Osteocyte (in vitro differentiated cells): ENCODE results near the gene CHMP4A. TPM values are rescaled to one million over a fixed set of nuclear protein-coding genes. Genes with fewer than 3 reads are reported as not detected.
"Not testable (repeated sequence)": the region's sequence is repeated elsewhere in the genome, so short reads cannot be mapped to it uniquely, and the experiment has no call there.

Source experiments
- DNase-seq: peaks from one replicate; pipeline ENCODE4 v3.0.0; 2021; ENCODE audit warnings: mixed read lengths; ENCODE audit not compliant: unreplicated experiment; ENCODE audit errors: extremely low spot score
- H3K27ac Mint-ChIP-seq: one replicate; pipeline ENCODE4 v1.8.0; 2021; ENCODE audit warnings: mild to moderate bottlenecking, mixed read lengths; ENCODE audit not compliant: unreplicated experiment
- H3K27me3 Mint-ChIP-seq: one replicate; pipeline ENCODE4 v1.8.0; 2021; ENCODE audit warnings: mixed read lengths; ENCODE audit not compliant: unreplicated experiment
- H3K36me3 Mint-ChIP-seq: one replicate; pipeline ENCODE4 v1.8.0; 2021; ENCODE audit warnings: mixed read lengths; ENCODE audit not compliant: unreplicated experiment
- H3K4me1 Mint-ChIP-seq: one replicate; pipeline ENCODE4 v1.8.0; 2021; ENCODE audit warnings: mixed read lengths; ENCODE audit not compliant: unreplicated experiment
- H3K4me3 Mint-ChIP-seq: one replicate; pipeline ENCODE4 v1.8.0; 2021; ENCODE audit warnings: mild to moderate bottlenecking, moderate library complexity, mixed read lengths; ENCODE audit not compliant: unreplicated experiment
- H3K9me3 Mint-ChIP-seq: one replicate; pipeline ENCODE4 v1.8.0; 2021; ENCODE audit warnings: mixed read lengths; ENCODE audit not compliant: unreplicated experiment
- total RNA-seq: library from RNA; stranded (reverse); gene quantifications from 2 replicates; pipeline ENCODE4 v1.2.1, GENCODE V29; 2021
- TF ChIP-seq, protein P1 (sequence below): fragments of 200-600 bp; sonication (generic); IDR thresholded peaks from 2 replicates; pipeline ENCODE4 v1.5.0; 2021; ENCODE audit warnings: antibody characterized with exemption, mild to moderate bottlenecking, moderate library complexity

The CHMP4A gene
- total RNA-seq, 1 donor from 2014 or later, result 38.1 TPM

GRCh38 chr14:24204163-24205146 lies 8.8 kb downstream of the CHMP4A start:
- TF ChIP-seq, protein P1, sequence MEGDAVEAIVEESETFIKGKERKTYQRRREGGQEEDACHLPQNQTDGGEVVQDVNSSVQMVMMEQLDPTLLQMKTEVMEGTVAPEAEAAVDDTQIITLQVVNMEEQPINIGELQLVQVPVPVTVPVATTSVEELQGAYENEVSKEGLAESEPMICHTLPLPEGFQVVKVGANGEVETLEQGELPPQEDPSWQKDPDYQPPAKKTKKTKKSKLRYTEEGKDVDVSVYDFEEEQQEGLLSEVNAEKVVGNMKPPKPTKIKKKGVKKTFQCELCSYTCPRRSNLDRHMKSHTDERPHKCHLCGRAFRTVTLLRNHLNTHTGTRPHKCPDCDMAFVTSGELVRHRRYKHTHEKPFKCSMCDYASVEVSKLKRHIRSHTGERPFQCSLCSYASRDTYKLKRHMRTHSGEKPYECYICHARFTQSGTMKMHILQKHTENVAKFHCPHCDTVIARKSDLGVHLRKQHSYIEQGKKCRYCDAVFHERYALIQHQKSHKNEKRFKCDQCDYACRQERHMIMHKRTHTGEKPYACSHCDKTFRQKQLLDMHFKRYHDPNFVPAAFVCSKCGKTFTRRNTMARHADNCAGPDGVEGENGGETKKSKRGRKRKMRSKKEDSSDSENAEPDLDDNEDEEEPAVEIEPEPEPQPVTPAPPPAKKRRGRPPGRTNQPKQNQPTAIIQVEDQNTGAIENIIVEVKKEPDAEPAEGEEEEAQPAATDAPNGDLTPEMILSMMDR, result no peak
- H3K4me1 Mint-ChIP-seq, result no peaks in the 10 kb centered on the region
- H3K9me3 Mint-ChIP-seq, result peaks cover 5% of the 10 kb centered on the region
- peaks cover 45% of the 10 kb centered on the region for H3K36me3 Mint-ChIP-seq
- no peak overlapping the region for H3K27ac Mint-ChIP-seq
- H3K27me3 Mint-ChIP-seq, result no peaks in the 10 kb centered on the region
- no peak for DNase-seq
- no peak overlapping the region for H3K4me3 Mint-ChIP-seq

- H3K36me3 Mint-ChIP-seq, result peaks cover 48% of the 10 kb centered on the region
- not testable (repeated sequence) for H3K27me3 Mint-ChIP-seq, H3K4me3 Mint-ChIP-seq, H3K9me3 Mint-ChIP-seq, DNase-seq, H3K4me1 Mint-ChIP-seq, H3K27ac Mint-ChIP-seq
Measured at GRCh38 chr14:24203249-24203886, 9.9 kb downstream of the CHMP4A start.

- H3K9me3 Mint-ChIP-seq, H3K4me3 Mint-ChIP-seq, H3K27ac Mint-ChIP-seq, DNase-seq, H3K27me3 Mint-ChIP-seq, H3K4me1 Mint-ChIP-seq: not testable (repeated sequence)
- H3K36me3 Mint-ChIP-seq, result peaks cover 41% of the 10 kb centered on the region
Measured at GRCh38 chr14:24202538-24202937, 10.8 kb downstream of the CHMP4A start.

- H3K9me3 Mint-ChIP-seq, result peaks cover 5% of the 10 kb centered on the region
- peak overlapping the region; percentile 15 for H3K4me3 Mint-ChIP-seq
- H3K27ac Mint-ChIP-seq, result no peak overlapping the region
- DNase-seq, result no peak
- peaks cover 24% of the 10 kb centered on the region for H3K36me3 Mint-ChIP-seq
- TF ChIP-seq, protein P1, result no peak
- no peaks in the 10 kb centered on the region for H3K27me3 Mint-ChIP-seq
- H3K4me1 Mint-ChIP-seq, result peaks cover 33% of the 10 kb centered on the region
Measured at GRCh38 chr14:24198814-24199524, 14.3 kb downstream of the CHMP4A start.

DNA sequence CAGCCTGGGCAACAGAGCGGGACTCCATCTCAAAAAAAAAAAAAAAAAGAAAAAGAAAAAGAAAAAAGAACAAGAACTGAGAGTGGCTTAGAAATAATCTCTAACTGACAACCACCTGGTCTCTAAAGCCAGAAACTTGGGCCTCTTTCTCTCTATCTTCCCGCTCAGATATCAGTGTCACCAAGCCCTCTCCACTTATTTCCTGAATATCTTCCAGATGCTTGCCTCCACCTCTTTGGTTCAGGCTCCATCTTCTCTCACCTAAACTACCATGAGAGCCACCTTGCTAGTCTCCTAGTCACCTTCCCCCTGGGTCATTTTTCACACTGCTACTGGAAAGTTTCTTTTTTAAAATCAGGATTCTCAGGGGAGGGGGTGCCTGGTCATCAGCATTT lies 16.2 kb downstream of the CHMP4A start:
- Mint-ChIP-seq H3K4me1 (peaks cover 37% of the 10 kb centered on the region), H3K36me3 (peaks cover 22% of the 10 kb centered on the region), H3K4me3 (peak overlapping the region; percentile 88), H3K27me3 (no peaks in the 10 kb centered on the region), H3K9me3 (no peaks in the 10 kb centered on the region), H3K27ac (peak overlapping the region; percentile 95)
- TF ChIP-seq, protein P1, result no peak
- DNase-seq, result no peak
